ENCODE data around the gene TMBIM4. TPM values are rescaled to one million over a fixed set of nuclear protein-coding genes. Genes with fewer than 3 reads are reported as not detected.

TMBIM4 gene
- total RNA-seq, 3 donors from 2014 or later = 117 to 178 (median 157) TPM

- Histone ChIP-seq H3K4me1 (ENCODE audit: low read depth) (peaks cover 8% of the 10 kb centered on the region), H3K36me3 (ENCODE audit: low read depth) (no peaks in the 10 kb centered on the region), H3K9me3 (peaks cover 3% of the 10 kb centered on the region), H3K4me3 (no peak overlapping the region)
- TF ChIP-seq CTCF (IDR thresholded peaks at IDR 0.05) = no peak
- ATAC-seq (no peak), DNase-seq (no peak)
- intact Hi-C loops (cut with DNase I, micrococcal nuclease) = no loop called here
Measured at GRCh38 chr12:66154776-66155175, 15.0 kb downstream of the TMBIM4 start.

- no peak for DNase-seq
- H3K36me3 ChIP-seq (ENCODE audit: low read depth) = no peaks in the 10 kb centered on the region
- H3K9me3 ChIP-seq = no peaks in the 10 kb centered on the region
- no peak overlapping the region for H3K4me3 ChIP-seq
- no peak for TF ChIP-seq CTCF (IDR thresholded peaks at IDR 0.05)
- peaks cover 8% of the 10 kb centered on the region for H3K4me1 ChIP-seq (ENCODE audit: low read depth)
- ATAC-seq = no peak
- intact Hi-C loops (cut with DNase I, micrococcal nuclease) = no loop called here
Measured at GRCh38 chr12:66152732-66153131, 17.1 kb downstream of the TMBIM4 start.

GRCh38 chr12:66149702-66150398 lies 19.9 kb downstream of the TMBIM4 start:
- Histone ChIP-seq H3K4me1 (ENCODE audit: low read depth) (no peaks in the 10 kb centered on the region), H3K9me3 (no peaks in the 10 kb centered on the region), H3K36me3 (ENCODE audit: low read depth) (no peaks in the 10 kb centered on the region), H3K4me3 (no peak overlapping the region)
- DNase-seq = peak; percentile 52 to 65 (median 55)
- ATAC-seq = peak; percentile 91
- TF ChIP-seq CTCF (IDR thresholded peaks at IDR 0.05) = no peak
- intact Hi-C loops (cut with DNase I, micrococcal nuclease) = no loop called here

GRCh38 chr12:66144791-66145754 lies 24.7 kb downstream of the TMBIM4 start:
- DNase-seq (peak in 1 of 3 donors; percentile 87), ATAC-seq (peak; percentile 97)
- Histone ChIP-seq H3K36me3 (ENCODE audit: low read depth) (no peaks in the 10 kb centered on the region), H3K9me3 (peaks cover 16% of the 10 kb centered on the region), H3K4me1 (ENCODE audit: low read depth) (no peaks in the 10 kb centered on the region), H3K4me3 (no peak overlapping the region)
- peak; percentile 25 for TF ChIP-seq CTCF (IDR thresholded peaks at IDR 0.05)
- intact Hi-C loops (cut with DNase I, micrococcal nuclease) = no loop called here

GRCh38 chr12:66143868-66144267 lies 25.9 kb downstream of the TMBIM4 start:
- Histone ChIP-seq H3K36me3 (ENCODE audit: low read depth) (no peaks in the 10 kb centered on the region), H3K4me1 (ENCODE audit: low read depth) (no peaks in the 10 kb centered on the region), H3K4me3 (no peak overlapping the region), H3K9me3 (peaks cover 16% of the 10 kb centered on the region)
- ATAC-seq (no peak), DNase-seq (no peak)
- intact Hi-C loops (cut with DNase I, micrococcal nuclease) = no loop called here
- TF ChIP-seq CTCF (IDR thresholded peaks at IDR 0.05) = no peak

Measured in mucosa of descending colon (tissue), 3 donors.